ENCODE measurements around the gene EPB41L3.

Gene EPB41L3

GRCh38 chr18:5534845-5535244 lies 9.0 kb downstream of the EPB41L3 start:
- DNase-seq (ENCODE audit: low read depth) = no peak
- TF ChIP-seq, protein P1, sequence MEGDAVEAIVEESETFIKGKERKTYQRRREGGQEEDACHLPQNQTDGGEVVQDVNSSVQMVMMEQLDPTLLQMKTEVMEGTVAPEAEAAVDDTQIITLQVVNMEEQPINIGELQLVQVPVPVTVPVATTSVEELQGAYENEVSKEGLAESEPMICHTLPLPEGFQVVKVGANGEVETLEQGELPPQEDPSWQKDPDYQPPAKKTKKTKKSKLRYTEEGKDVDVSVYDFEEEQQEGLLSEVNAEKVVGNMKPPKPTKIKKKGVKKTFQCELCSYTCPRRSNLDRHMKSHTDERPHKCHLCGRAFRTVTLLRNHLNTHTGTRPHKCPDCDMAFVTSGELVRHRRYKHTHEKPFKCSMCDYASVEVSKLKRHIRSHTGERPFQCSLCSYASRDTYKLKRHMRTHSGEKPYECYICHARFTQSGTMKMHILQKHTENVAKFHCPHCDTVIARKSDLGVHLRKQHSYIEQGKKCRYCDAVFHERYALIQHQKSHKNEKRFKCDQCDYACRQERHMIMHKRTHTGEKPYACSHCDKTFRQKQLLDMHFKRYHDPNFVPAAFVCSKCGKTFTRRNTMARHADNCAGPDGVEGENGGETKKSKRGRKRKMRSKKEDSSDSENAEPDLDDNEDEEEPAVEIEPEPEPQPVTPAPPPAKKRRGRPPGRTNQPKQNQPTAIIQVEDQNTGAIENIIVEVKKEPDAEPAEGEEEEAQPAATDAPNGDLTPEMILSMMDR (IDR thresholded peaks at IDR 0.05; ENCODE audit: low read length, missing control alignments) = no peak
- H3K4me3 ChIP-seq (replicated peaks; ENCODE audit: low read depth, low read length) = no peak overlapping the region

GRCh38 chr18:5532066-5532465 lies 11.7 kb downstream of the EPB41L3 start:
- TF ChIP-seq, protein P1 (IDR thresholded peaks at IDR 0.05; ENCODE audit: low read length, missing control alignments) = no peak
- DNase-seq (ENCODE audit: low read depth) = no peak
- no peak overlapping the region for H3K4me3 ChIP-seq (replicated peaks; ENCODE audit: low read depth, low read length)

- TF ChIP-seq, protein P1 (IDR thresholded peaks at IDR 0.05; ENCODE audit: low read length, missing control alignments) = no peak
- DNase-seq (ENCODE audit: low read depth) = no peak
- no peak overlapping the region for H3K4me3 ChIP-seq (replicated peaks; ENCODE audit: low read depth, low read length)
These were observed 13.1 kb downstream of the EPB41L3 start for GRCh38 chr18:5530629-5531178.

- DNase-seq (ENCODE audit: low read depth) = no peak
- H3K4me3 ChIP-seq (replicated peaks; ENCODE audit: low read depth, low read length) = no peak overlapping the region
- TF ChIP-seq, protein P1 (IDR thresholded peaks at IDR 0.05; ENCODE audit: low read length, missing control alignments) = no peak
These were observed 14.3 kb downstream of the EPB41L3 start for GRCh38 chr18:5529471-5529870.

GRCh38 chr18:5527603-5528002 lies 16.2 kb downstream of the EPB41L3 start:
- H3K4me3 ChIP-seq (replicated peaks; ENCODE audit: low read depth, low read length) = no peak overlapping the region
- peak; percentile 69 for DNase-seq (ENCODE audit: low read depth)
- TF ChIP-seq, protein P1 (IDR thresholded peaks at IDR 0.05; ENCODE audit: low read length, missing control alignments) = no peak

DNA sequence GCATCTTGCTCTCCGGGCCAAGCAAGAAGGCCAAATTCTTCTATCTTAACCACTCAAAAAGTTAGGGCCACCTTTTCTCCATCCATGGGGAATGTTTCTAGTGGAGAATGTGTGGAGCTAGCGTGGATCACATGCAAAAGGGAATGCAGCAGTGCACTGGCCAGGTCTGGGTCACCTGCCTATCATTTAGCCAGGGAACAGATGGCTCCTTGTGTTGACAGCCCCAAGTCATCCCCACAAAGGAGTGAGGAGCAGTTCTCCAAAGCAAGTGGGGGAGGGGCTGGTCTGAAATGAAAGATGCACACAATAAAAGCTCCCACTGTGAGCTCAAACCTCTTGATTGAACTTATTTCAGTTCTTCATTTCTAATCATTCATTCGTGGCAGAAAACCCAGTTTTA lies 19.1 kb downstream of the EPB41L3 start:
- no peak overlapping the region for H3K4me3 ChIP-seq (replicated peaks; ENCODE audit: low read depth, low read length)
- TF ChIP-seq, protein P1 (IDR thresholded peaks at IDR 0.05; ENCODE audit: low read length, missing control alignments) = no peak
- no peak for DNase-seq (ENCODE audit: low read depth)

GRCh38 chr18:5521000-5521399 lies 22.8 kb downstream of the EPB41L3 start:
- DNase-seq (ENCODE audit: low read depth) = no peak
- TF ChIP-seq, protein P1 (IDR thresholded peaks at IDR 0.05; ENCODE audit: low read length, missing control alignments) = no peak
- no peak overlapping the region for H3K4me3 ChIP-seq (replicated peaks; ENCODE audit: low read depth, low read length)
